Natural killer cell (primary cell): ENCODE data around the gene CCR5AS.

Experiments
- ATAC-seq, 3 donors: fragments of 150-1000 bp in 2 of 3; fragments of 200-7000 bp in 1 of 3; cut with Tn5 transposase; 1 replicate in 1 of 3; 2 replicates in 2 of 3; pipeline ENCODE4 v1.10.0; 2021; ENCODE audit warnings: mild to moderate bottlenecking in 2 of 3, moderate library complexity in 2 of 3
- DNase-seq, 2 donors: peaks; one replicate each; pipeline versions ENCODE4 v3.0.0 to v3.0.0-alpha.2; 2013 to 2021; ENCODE audit warnings: mixed read lengths in 1 of 2
- H3K27ac ChIP-seq: one replicate; pipeline ENCODE4 v1.5.1; 2013; ENCODE audit warnings: mild to moderate bottlenecking, low read length
- H3K27me3 ChIP-seq: one replicate; pipeline ENCODE4 v1.6.1; 2013; ENCODE audit warnings: low read length; ENCODE audit not compliant: control insufficient read depth, insufficient read depth
- H3K36me3 ChIP-seq: one replicate; pipeline ENCODE4 v1.6.1; 2013; ENCODE audit warnings: low read length; ENCODE audit not compliant: control insufficient read depth, insufficient read depth
- H3K4me1 ChIP-seq: one replicate; pipeline ENCODE4 v1.6.1; 2013; ENCODE audit warnings: low read length; ENCODE audit not compliant: control insufficient read depth, insufficient read depth
- H3K4me3 ChIP-seq: one replicate; pipeline ENCODE4 v1.5.1; 2013; ENCODE audit warnings: low read length
- H3K9me3 ChIP-seq: one replicate; pipeline ENCODE4 v1.6.1; 2013; ENCODE audit warnings: low read length; ENCODE audit not compliant: control insufficient read depth, insufficient read depth
- H3K27ac Mint-ChIP-seq, 2 donors: one replicate each; pipeline ENCODE4 v1.8.0; 2022; ENCODE audit warnings: mild to moderate bottlenecking in 2 of 2, mixed read lengths in 2 of 2, moderate library complexity in 1 of 2
- H3K27me3 Mint-ChIP-seq, 2 donors: one replicate each; pipeline ENCODE4 v1.8.0; 2022; ENCODE audit warnings: low read depth in 2 of 2, mixed read lengths in 2 of 2
- H3K36me3 Mint-ChIP-seq: one replicate; pipeline ENCODE4 v1.8.0; 2022; ENCODE audit warnings: mixed read lengths
- H3K4me1 Mint-ChIP-seq, 2 donors: one replicate each; pipeline ENCODE4 v1.8.0; 2022; ENCODE audit warnings: mixed read lengths in 2 of 2
- H3K4me3 Mint-ChIP-seq: one replicate; pipeline ENCODE4 v1.8.0; 2022; ENCODE audit warnings: mild to moderate bottlenecking, moderate library complexity, mixed read lengths
- H3K9me3 Mint-ChIP-seq, 2 donors: one replicate each; pipeline ENCODE4 v1.8.0; 2022; ENCODE audit warnings: mixed read lengths in 2 of 2
- WGBS: methylation state at CpG from one replicate; pipeline ENCODE4 v1.1.7; 2013; ENCODE audit warnings: missing lambda C conversion rate; ENCODE audit not compliant: insufficient coverage; 5-methylcytosine and 5-hydroxymethylcytosine counted together
- intact Hi-C: fragments of 100-400 bp; cut with micrococcal nuclease; formaldehyde crosslinking; loops from one replicate; pipeline ENCODE4 v1.14.2; 2022
- TF ChIP-seq, protein P1 (sequence below): fragments of 200-600 bp; IDR thresholded peaks from one replicate; pipeline ENCODE4 v1.8.0; 2022; ENCODE audit warnings: antibody characterized with exemption

The CCR5AS gene

GRCh38 chr3:46354984-46355383 is 51.9 kb downstream of the CCR5AS start:
- no peak for DNase-seq
- Histone ChIP-seq H3K27me3 (no peaks in the 10 kb centered on the region), H3K36me3 (no peaks in the 10 kb centered on the region), H3K27ac (peak overlapping the region; percentile 3), H3K4me1 (peaks cover 48% of the 10 kb centered on the region), H3K4me3 (peak overlapping the region; percentile 8), H3K9me3 (no peaks in the 10 kb centered on the region)
- intact Hi-C loops, result loop anchor here (5.0 kb wide), 2 partner anchors 43 to 73 kb away; no protein-coding TSS in a partner anchor
- TF ChIP-seq, protein P1, sequence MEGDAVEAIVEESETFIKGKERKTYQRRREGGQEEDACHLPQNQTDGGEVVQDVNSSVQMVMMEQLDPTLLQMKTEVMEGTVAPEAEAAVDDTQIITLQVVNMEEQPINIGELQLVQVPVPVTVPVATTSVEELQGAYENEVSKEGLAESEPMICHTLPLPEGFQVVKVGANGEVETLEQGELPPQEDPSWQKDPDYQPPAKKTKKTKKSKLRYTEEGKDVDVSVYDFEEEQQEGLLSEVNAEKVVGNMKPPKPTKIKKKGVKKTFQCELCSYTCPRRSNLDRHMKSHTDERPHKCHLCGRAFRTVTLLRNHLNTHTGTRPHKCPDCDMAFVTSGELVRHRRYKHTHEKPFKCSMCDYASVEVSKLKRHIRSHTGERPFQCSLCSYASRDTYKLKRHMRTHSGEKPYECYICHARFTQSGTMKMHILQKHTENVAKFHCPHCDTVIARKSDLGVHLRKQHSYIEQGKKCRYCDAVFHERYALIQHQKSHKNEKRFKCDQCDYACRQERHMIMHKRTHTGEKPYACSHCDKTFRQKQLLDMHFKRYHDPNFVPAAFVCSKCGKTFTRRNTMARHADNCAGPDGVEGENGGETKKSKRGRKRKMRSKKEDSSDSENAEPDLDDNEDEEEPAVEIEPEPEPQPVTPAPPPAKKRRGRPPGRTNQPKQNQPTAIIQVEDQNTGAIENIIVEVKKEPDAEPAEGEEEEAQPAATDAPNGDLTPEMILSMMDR, result no peak
- Mint-ChIP-seq H3K27me3 (no peaks in the 10 kb centered on the region), H3K36me3 (no peaks in the 10 kb centered on the region), H3K4me3 (peak overlapping the region; percentile 29), H3K4me1 (peaks cover 69% of the 10 kb centered on the region in 2 donors), H3K9me3 (no peaks in the 10 kb centered on the region), H3K27ac (no peak overlapping the region)
- peak in 1 of 3 donors; percentile 64 for ATAC-seq

DNA sequence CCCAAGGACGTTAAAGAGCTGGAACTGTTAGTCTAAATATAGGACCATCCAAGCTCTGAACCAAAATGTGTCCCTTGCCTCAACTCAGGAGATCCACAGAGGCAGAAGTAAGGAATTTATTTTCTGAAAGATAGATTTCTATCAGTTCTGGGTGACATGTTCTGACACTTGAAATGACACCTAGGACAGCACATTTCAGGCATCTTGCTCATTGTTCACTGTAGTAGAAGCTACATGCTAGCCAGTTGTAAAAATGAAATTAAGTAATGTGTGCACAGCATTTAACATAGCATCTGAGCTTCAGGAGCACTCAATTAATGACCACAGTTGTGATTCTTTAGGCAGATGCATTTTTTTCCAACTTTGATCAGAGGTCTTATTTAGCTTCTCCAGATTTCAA is 52.4 kb downstream of the CCR5AS start:
- 27% methylated on average over 1 of the region's 1 CpG for WGBS
- Histone ChIP-seq H3K27ac (peak overlapping the region; percentile 5), H3K9me3 (no peaks in the 10 kb centered on the region), H3K4me1 (peaks cover 43% of the 10 kb centered on the region), H3K4me3 (peak overlapping the region; percentile 8), H3K27me3 (no peaks in the 10 kb centered on the region), H3K36me3 (no peaks in the 10 kb centered on the region)
- Mint-ChIP-seq H3K4me1 (peaks cover 69% of the 10 kb centered on the region in 2 donors), H3K27ac (peak overlapping the region in 1 of 2 donors; percentile 15), H3K4me3 (peak overlapping the region; percentile 65), H3K27me3 (no peaks in the 10 kb centered on the region), H3K9me3 (no peaks in the 10 kb centered on the region), H3K36me3 (no peaks in the 10 kb centered on the region)
- ATAC-seq, result no peak
- DNase-seq, result no peak
- TF ChIP-seq, protein P1, result no peak
- intact Hi-C loops, result loop anchor here (5.0 kb wide), 2 partner anchors 42 to 72 kb away; no protein-coding TSS in a partner anchor

DNA sequence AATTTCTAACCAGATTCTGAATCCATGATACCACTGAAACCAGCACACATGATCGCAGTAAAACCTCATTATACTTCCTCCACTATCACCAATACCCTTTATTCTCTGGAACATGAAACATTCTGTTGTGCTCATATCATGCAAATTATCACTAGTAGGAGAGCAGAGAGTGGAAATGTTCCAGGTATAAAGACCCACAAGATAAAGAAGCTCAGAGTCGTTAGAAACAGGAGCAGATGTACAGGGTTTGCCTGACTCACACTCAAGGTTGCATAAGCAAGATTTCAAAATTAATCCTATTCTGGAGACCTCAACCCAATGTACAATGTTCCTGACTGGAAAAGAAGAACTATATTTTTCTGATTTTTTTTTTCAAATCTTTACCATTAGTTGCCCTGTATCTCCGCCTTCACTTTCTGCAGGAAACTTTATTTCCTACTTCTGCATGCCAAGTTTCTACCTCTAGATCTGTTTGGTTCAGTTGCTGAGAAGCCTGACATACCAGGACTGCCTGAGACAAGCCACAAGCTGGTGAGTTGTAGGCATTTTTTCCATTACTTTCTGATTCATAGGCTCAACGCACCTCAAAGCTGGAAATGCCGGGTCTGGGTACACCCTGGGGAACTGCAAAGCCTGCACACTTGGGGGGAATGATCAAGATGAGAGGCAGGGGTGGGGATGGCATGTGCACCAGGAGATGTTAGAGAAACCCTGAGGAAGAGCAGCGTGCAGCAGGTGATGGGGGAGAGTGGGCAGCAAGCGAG is 53.0 kb downstream of the CCR5AS start, which contains the start of gene CCR2:
Gene CCR2, plus strand, starts transcription at position 465 of the 764 bp plus-strand sequence. CDS start 3,417 bp downstream, outside the sequence.
- peaks cover 69% of the 10 kb centered on the region in 2 donors for H3K4me1 Mint-ChIP-seq
- H3K9me3 Mint-ChIP-seq, result no peaks in the 10 kb centered on the region
- H3K27me3 Mint-ChIP-seq, result no peaks in the 10 kb centered on the region
- peak within 1 kb of the TSS; percentile 15 to 57 for H3K27ac Mint-ChIP-seq
- Histone ChIP-seq H3K4me1 (peaks cover 43% of the 10 kb centered on the region), H3K4me3 (peak within 1 kb of the TSS; percentile 8), H3K27ac (peak within 1 kb of the TSS; percentile 5), H3K36me3 (no peaks in the 10 kb centered on the region), H3K27me3 (no peaks in the 10 kb centered on the region), H3K9me3 (no peaks in the 10 kb centered on the region)
- TF ChIP-seq, protein P1, result no peak
- 39% methylated on average over 7 of the region's 7 CpGs for WGBS
- H3K4me3 Mint-ChIP-seq, result peak within 1 kb of the TSS; percentile 72
- no peaks in the 10 kb centered on the region for H3K36me3 Mint-ChIP-seq
- intact Hi-C loops, result loop anchor here (5.0 kb wide), 2 partner anchors 42 to 72 kb away; no protein-coding TSS in a partner anchor
- DNase-seq, result peak in 1 of 2 donors; percentile 19
- ATAC-seq, result no peak
